Measurements from ENCODE around the gene CD109. TPM values are rescaled to one million over a fixed set of nuclear protein-coding genes. Genes with fewer than 3 reads are reported as not detected.

Gene CD109
- total RNA-seq, 1 donor from 2014 or later, result 24.4 TPM

GRCh38 chr6:73866305-73866704 lies 170.3 kb downstream of the CD109 start:
- DNase-seq (ENCODE audit: low spot score), result no peak
- Mint-ChIP-seq H3K27me3 (ENCODE audit: low read depth) (peaks cover 3% of the 10 kb centered on the region), H3K4me1 (ENCODE audit: low read depth) (peaks cover 2% of the 10 kb centered on the region), H3K4me3 (ENCODE audit: low read depth) (no peak overlapping the region), H3K9me3 (no peaks in the 10 kb centered on the region), H3K36me3 (ENCODE audit: low read depth) (no peaks in the 10 kb centered on the region), H3K27ac (no peak overlapping the region)
- intact Hi-C loops (cut with micrococcal nuclease), result no loop called here

DNA sequence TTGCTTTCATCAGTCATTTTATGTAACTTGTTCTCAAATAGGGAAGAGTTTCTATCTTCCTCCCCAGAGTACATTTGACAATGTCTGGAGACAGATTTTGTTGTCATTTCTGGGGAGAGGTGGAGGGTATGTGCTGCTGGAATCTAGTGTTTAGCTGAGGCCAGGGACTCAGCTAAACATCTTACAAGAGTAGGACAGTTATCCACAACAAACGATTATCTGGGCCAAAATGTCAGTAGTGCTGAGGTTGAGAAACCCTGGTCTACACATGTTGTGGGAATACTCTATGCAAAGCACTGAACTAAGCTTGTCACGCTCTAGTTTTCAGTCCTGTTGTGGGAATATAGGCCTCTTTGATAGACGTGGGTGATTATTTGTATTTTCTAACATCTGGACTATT lies 171.4 kb downstream of the CD109 start:
- Mint-ChIP-seq H3K4me1 (ENCODE audit: low read depth) (peaks cover 2% of the 10 kb centered on the region), H3K36me3 (ENCODE audit: low read depth) (no peaks in the 10 kb centered on the region), H3K27me3 (ENCODE audit: low read depth) (peaks cover 5% of the 10 kb centered on the region), H3K9me3 (no peaks in the 10 kb centered on the region), H3K4me3 (ENCODE audit: low read depth) (no peak overlapping the region), H3K27ac (no peak overlapping the region)
- DNase-seq (ENCODE audit: low spot score), result no peak
- intact Hi-C loops (cut with micrococcal nuclease), result no loop called here

- Mint-ChIP-seq H3K36me3 (ENCODE audit: low read depth) (no peaks in the 10 kb centered on the region), H3K4me1 (ENCODE audit: low read depth) (peaks cover 7% of the 10 kb centered on the region), H3K4me3 (ENCODE audit: low read depth) (no peak overlapping the region), H3K27ac (no peak overlapping the region), H3K27me3 (ENCODE audit: low read depth) (peaks cover 7% of the 10 kb centered on the region), H3K9me3 (no peaks in the 10 kb centered on the region)
- intact Hi-C loops (cut with micrococcal nuclease), result no loop called here
- DNase-seq (ENCODE audit: low spot score), result no peak
Measured at GRCh38 chr6:73870907-73871306, 174.9 kb downstream of the CD109 start.

- H3K27me3 Mint-ChIP-seq (ENCODE audit: low read depth), result peaks cover 4% of the 10 kb centered on the region
- DNase-seq (ENCODE audit: low spot score), result no peak
- H3K27ac Mint-ChIP-seq, result no peak overlapping the region
- no peaks in the 10 kb centered on the region for H3K36me3 Mint-ChIP-seq (ENCODE audit: low read depth)
- no peak overlapping the region for H3K4me3 Mint-ChIP-seq (ENCODE audit: low read depth)
- no peaks in the 10 kb centered on the region for H3K9me3 Mint-ChIP-seq
- H3K4me1 Mint-ChIP-seq (ENCODE audit: low read depth), result peaks cover 5% of the 10 kb centered on the region
- intact Hi-C loops (cut with micrococcal nuclease), result no loop called here
Measured at GRCh38 chr6:73873081-73873480, 177.1 kb downstream of the CD109 start.

Other genes starting within 250 kb of the CD109 start
- gene CGAS, start 243.9 kb upstream of the CD109 start, total RNA-seq, result 42.7 and 46.7 TPM in 2 replicates
- gene MTO1, start 234.5 kb upstream of the CD109 start, total RNA-seq, result 27.9 and 32.1 TPM in 2 replicates
- gene EEF1A1, start 175.2 kb upstream of the CD109 start, total RNA-seq, result 11,266 and 11,402 TPM in 2 replicates
- gene SLC17A5, start 42.2 kb upstream of the CD109 start, total RNA-seq, result 5.8 and 6.7 TPM in 2 replicates

All from activated T-helper 2 cell treated with anti-CD3 and anti-CD28 coated beads, Interferon-gamma antibody, Interleukin-2, Interleukin-4, amounts not matched to agents 10 μg/mL and 5 μg/mL and 100 μg/mL, durations not matched to agents 14 hours and 24 hours and 36 hours (primary cell).